Measurements from ENCODE around the gene NTM. TPM values are rescaled to one million over a fixed set of nuclear protein-coding genes. Genes with fewer than 3 reads are reported as not detected.

NTM gene
- total and polyA plus RNA-seq, 2 donors (not counting 3 experiments of a cell fraction or from before 2014, with no cell fraction given), result 1.00 to 1.1 TPM

DNA sequence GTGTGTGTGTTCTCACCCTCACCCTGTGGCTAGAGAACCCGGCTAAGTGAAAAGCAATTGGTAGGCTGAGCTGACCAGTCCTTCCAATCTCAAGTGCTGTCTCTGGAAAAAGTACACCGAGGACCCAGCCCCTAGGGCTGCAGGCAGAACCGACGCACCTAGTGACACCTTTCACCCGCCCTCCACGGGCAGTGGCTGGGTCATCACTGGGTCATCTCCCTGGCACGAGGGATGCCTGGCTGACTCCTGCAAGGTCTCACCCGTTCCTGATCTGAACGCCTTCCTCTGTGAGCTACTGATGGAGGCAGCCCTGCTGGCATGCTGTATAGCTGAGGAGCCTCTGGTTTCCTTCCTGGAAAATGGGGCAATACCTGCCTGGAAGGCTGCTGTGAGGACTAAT is 311.5 kb downstream of the NTM start:
- dilution Hi-C loops (cut with MboI; ENCODE audit: extremely low pct_ligation_motif_present, low sequenced_read_pairs), result no loop called here
- no peak overlapping the region for H3K4me2 ChIP-seq (ENCODE audit: insufficient read depth, low read length)
- CTCF ChIA-PET, result interaction anchor here (1.5 kb wide), 1 partner anchor 13 kb away, joined by 4 read pairs; no protein-coding TSS in a partner anchor

More for the DNA sequence above, 311.5 kb downstream of the NTM start:
- POLR2A ChIA-PET, result no interaction called here
- no peaks in the 10 kb centered on the region for H3K9me3 ChIP-seq (replicated peaks; ENCODE audit: control insufficient read depth, insufficient read depth, low read length)
- no peaks in the 10 kb centered on the region for H3K36me3 ChIP-seq (ENCODE audit: control insufficient read depth in 2 of 2, extremely low read depth in 1 of 2, insufficient read depth in 2 of 2, low read length in 2 of 2)
- no TSS peak for BruUV-seq (replicated peaks)
- no peaks in the 10 kb centered on the region for H3K79me2 ChIP-seq (ENCODE audit: control insufficient read depth, insufficient read depth, low read length)
- DNase-seq (ENCODE audit: low read depth, low spot score), result no peak
- TF ChIP-seq EZH2 (IDR thresholded peaks at IDR 0.05; ENCODE audit: borderline replicate concordance, low read depth, low read length, severe bottlenecking) (no peak), JUN (IDR thresholded peaks at IDR 0.05; ENCODE audit: borderline replicate concordance, insufficient read depth, insufficient read length, low read depth) (no peak), POLR2A (IDR thresholded peaks at IDR 0.05; ENCODE audit: low read depth, low read length) (no peak), MYC (IDR thresholded peaks at IDR 0.05; ENCODE audit: low read depth, low read length) (no peak), FOS (IDR thresholded peaks at IDR 0.05; ENCODE audit: borderline replicate concordance, insufficient read depth, low read length) (no peak), POLR2AphosphoS5 (IDR thresholded peaks at IDR 0.05; ENCODE audit: insufficient read depth, low read depth, low read length) (no peak), GATA2 (IDR thresholded peaks at IDR 0.05; ENCODE audit: insufficient read depth, insufficient read length, low read depth, low read length) (no peak)
- TF ChIP-seq, protein P1, sequence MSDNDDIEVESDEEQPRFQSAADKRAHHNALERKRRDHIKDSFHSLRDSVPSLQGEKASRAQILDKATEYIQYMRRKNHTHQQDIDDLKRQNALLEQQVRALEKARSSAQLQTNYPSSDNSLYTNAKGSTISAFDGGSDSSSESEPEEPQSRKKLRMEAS (IDR thresholded peaks at IDR 0.05; ENCODE audit: insufficient read depth, insufficient read length), result no peak
- TF ChIP-seq, protein P2, sequence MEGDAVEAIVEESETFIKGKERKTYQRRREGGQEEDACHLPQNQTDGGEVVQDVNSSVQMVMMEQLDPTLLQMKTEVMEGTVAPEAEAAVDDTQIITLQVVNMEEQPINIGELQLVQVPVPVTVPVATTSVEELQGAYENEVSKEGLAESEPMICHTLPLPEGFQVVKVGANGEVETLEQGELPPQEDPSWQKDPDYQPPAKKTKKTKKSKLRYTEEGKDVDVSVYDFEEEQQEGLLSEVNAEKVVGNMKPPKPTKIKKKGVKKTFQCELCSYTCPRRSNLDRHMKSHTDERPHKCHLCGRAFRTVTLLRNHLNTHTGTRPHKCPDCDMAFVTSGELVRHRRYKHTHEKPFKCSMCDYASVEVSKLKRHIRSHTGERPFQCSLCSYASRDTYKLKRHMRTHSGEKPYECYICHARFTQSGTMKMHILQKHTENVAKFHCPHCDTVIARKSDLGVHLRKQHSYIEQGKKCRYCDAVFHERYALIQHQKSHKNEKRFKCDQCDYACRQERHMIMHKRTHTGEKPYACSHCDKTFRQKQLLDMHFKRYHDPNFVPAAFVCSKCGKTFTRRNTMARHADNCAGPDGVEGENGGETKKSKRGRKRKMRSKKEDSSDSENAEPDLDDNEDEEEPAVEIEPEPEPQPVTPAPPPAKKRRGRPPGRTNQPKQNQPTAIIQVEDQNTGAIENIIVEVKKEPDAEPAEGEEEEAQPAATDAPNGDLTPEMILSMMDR (IDR thresholded peaks at IDR 0.05; ENCODE audit: extremely low read depth in 1 of 2, insufficient read depth in 1 of 2, low read depth in 1 of 2, low read length in 2 of 2), result no peak
- no peak overlapping the region for H2AFZ ChIP-seq (ENCODE audit: low read depth, low read length)
- no peak overlapping the region for H3K9ac ChIP-seq (replicated peaks; ENCODE audit: extremely low read depth, insufficient read depth, low read length)
- intact Hi-C loops (cut with micrococcal nuclease), result no loop called here
- no peaks in the 10 kb centered on the region for H3K9me1 ChIP-seq (replicated peaks; ENCODE audit: control insufficient read depth, extremely low read depth, insufficient read depth, low read length)
- no peaks in the 10 kb centered on the region for H3K4me1 ChIP-seq (ENCODE audit: control insufficient read depth, extremely low read depth, insufficient read depth, low read length)
- no peaks in the 10 kb centered on the region for H3K27me3 ChIP-seq (ENCODE audit: control insufficient read depth in 2 of 2, insufficient read depth in 2 of 2, low read length in 2 of 2)
- H4K20me1 ChIP-seq (replicated peaks; ENCODE audit: control insufficient read depth, extremely low read depth, insufficient read depth, low read length), result no peaks in the 10 kb centered on the region
- H3K27ac ChIP-seq (ENCODE audit: insufficient read depth, low read depth, low read length), result no peak overlapping the region
- H3K4me3 ChIP-seq (replicated peaks in 1 of 3; ENCODE audit: insufficient read depth in 1 of 3, low read depth in 1 of 3, low read length in 3 of 3), result no peak overlapping the region
- no peak for FAIRE-seq

All from endothelial cell of umbilical vein (primary cell).